GM12878 (cell line): ENCODE measurements around the gene C6orf52. TPM values are rescaled to one million over a fixed set of nuclear protein-coding genes. Genes with fewer than 3 reads are reported as not detected.

Experiments used
- ASH2L ChIP-seq: fragments of 300-600, 200-600 bp; sonication (generic); IDR thresholded peaks from 2 replicates; pipeline ENCODE4 v1.6.1; 2017; ENCODE audit warnings: low read depth, mild to moderate bottlenecking, borderline replicate concordance
- ATF7 ChIP-seq: fragments of 450-650 bp; IDR thresholded peaks from 2 replicates; pipeline ENCODE4 v1.6.1; 2016; ENCODE audit warnings: low read depth, mild to moderate bottlenecking
- BCLAF1 ChIP-seq: fragments of 450-650 bp; IDR thresholded peaks from 2 replicates; pipeline ENCODE4 v1.6.1; 2017; ENCODE audit warnings: antibody characterized with exemption, mild to moderate bottlenecking, moderate library complexity
- PKNOX1 ChIP-seq: fragments of 450-650 bp; IDR thresholded peaks from 2 replicates; pipeline ENCODE4 v1.6.1; 2016; ENCODE audit warnings: mild to moderate bottlenecking
- SIN3A ChIP-seq: IDR thresholded peaks from 2 replicates; pipeline ENCODE4 v1.6.1; 2012; ENCODE audit warnings: low read depth, low read length, improper control_type of control experiment
- SMAD1 ChIP-seq: fragments of 450-650 bp; IDR thresholded peaks from 2 replicates; pipeline ENCODE4 v1.6.1; 2018; ENCODE audit warnings: mild to moderate bottlenecking, low read depth; ENCODE audit not compliant: partially characterized antibody
- ZSCAN29 ChIP-seq: fragments of 450-650 bp; IDR thresholded peaks from 2 replicates; pipeline ENCODE4 v1.6.1; 2017; ENCODE audit warnings: mild to moderate bottlenecking, moderate library complexity
- polyA plus RNA-seq, 11 experiments: library from polyadenylated mRNA; depleted of rRNA in 4 of 11; unstranded in 6 of 11; stranded (reverse) in 5 of 11; fragments of >200 nt; fragmentation: Nextera tagmentation in 4 of 11; fragmentation: Illumina TruSeq in 1 of 11; extraction: Ambion mirVana in 4 of 11; extraction: Trizol in 1 of 11; gene quantifications; 1 replicate in 1 of 11; 2 replicates in 10 of 11; pipeline versions ENCODE4 v1.2.1 to v1.2.3, GENCODE V29; 2011 to 2016; ENCODE audit warnings: inconsistent platforms in 2 of 11, missing spikeins in 2 of 11, low read depth in 1 of 11
- total RNA-seq, 4 experiments: library from RNA; depleted of rRNA in 3 of 4; stranded (reverse); fragments of >200 nt in 3 of 4; fragmentation: Illumina TruSeq in 1 of 4; extraction: Trizol in 1 of 4; gene quantifications; 2 replicates each; pipeline versions ENCODE4 v1.2.1 to v1.2.3, GENCODE V29; 2013 to 2021

C6orf52 gene
- total and polyA plus RNA-seq, 10 of the 15 experiments (the other 5 are each of a cell fraction or from before 2014, with no cell fraction given) = 2.7 to 15.1 (median 4.9) TPM

GRCh38 chr6:10722570-10722819, 28.1 kb upstream of the C6orf52 start (continued):
- TF ChIP-seq SMAD1 (peak; percentile 56), SIN3A (no peak), PKNOX1 (peak; percentile 78), ASH2L (no peak), ATF7 (no peak), BCLAF1 (no peak), ZSCAN29 (peak; percentile 75)
- TF ChIP-seq, all 136 proteins: peak for 3
